ENCODE measurements around the gene ACSL3.
"Not testable (repeated sequence)": the region's sequence is repeated elsewhere in the genome, so short reads cannot be mapped to it uniquely, and the experiment has no call there.

The ACSL3 gene

GRCh38 chr2:222984908-222985307 lies 124.1 kb downstream of the ACSL3 start (continued):
- TF ChIP-seq ZNF565 (CRISPR knock-in tag; conservative IDR thresholded peaks at IDR 0.05; ENCODE audit: low read depth) (no peak), GLIS3 (CRISPR knock-in tag; IDR thresholded peaks at IDR 0.05) (no peak)

DNA sequence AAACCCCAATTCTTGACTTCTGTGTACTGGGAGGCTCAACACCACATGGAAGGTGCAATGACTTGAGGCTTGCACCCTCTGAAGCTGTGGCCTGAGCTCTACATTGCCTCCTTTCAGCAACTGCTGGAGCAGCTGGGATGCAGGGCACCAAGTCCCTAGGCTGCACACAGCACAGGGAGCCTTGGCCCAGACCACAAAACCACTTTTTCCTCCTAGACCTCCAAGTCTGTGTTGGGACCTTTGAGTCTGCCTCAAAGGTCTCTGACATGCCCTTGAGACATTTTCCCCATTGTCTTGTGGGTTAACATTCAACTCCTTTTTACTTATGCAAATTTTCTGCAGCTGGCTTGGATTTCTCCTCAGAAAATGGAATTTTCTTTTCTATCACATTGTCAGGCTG lies 128.6 kb downstream of the ACSL3 start:
- no peak for TF ChIP-seq BACH2 (CRISPR knock-in tag; IDR thresholded peaks at IDR 0.05; ENCODE audit: borderline replicate concordance)
- no peak for TF ChIP-seq RARB (CRISPR knock-in tag; IDR thresholded peaks at IDR 0.05)
- no peak for TF ChIP-seq ZNF70 (CRISPR knock-in tag; IDR thresholded peaks at IDR 0.05)
- TF ChIP-seq, protein P1, sequence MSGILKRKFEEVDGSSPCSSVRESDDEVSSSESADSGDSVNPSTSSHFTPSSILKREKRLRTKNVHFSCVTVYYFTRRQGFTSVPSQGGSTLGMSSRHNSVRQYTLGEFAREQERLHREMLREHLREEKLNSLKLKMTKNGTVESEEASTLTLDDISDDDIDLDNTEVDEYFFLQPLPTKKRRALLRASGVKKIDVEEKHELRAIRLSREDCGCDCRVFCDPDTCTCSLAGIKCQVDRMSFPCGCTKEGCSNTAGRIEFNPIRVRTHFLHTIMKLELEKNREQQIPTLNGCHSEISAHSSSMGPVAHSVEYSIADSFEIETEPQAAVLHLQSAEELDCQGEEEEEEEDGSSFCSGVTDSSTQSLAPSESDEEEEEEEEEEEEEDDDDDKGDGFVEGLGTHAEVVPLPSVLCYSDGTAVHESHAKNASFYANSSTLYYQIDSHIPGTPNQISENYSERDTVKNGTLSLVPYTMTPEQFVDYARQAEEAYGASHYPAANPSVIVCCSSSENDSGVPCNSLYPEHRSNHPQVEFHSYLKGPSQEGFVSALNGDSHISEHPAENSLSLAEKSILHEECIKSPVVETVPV (CRISPR knock-in tag; IDR thresholded peaks at IDR 0.05), result no peak
- TF ChIP-seq POU6F1 (CRISPR knock-in tag; IDR thresholded peaks at IDR 0.05; ENCODE audit: borderline replicate concordance, low read depth), result no peak
- TF ChIP-seq ESRRG (CRISPR knock-in tag; IDR thresholded peaks at IDR 0.05), result no peak
- ATAC-seq, result no peak

DNA sequence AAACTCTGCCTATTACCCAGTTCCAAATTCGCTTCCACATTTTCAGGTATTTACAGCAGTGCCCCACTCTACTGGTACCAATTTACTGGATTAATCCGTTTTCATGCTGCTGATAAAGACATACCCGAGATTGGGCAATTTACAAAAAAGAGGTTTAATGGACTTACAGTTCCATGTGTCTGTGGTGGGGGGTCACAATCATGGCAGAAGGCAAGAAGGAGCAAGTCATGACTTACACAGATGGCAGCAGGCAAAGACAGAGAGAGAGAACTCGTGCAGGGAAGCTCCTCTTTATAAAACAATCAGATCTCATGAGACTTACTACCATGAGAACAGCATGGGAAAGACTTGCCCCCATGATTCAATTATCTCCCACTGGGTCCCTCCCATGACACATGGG lies 129.4 kb downstream of the ACSL3 start:
- ATAC-seq, result not testable (repeated sequence)

DNA sequence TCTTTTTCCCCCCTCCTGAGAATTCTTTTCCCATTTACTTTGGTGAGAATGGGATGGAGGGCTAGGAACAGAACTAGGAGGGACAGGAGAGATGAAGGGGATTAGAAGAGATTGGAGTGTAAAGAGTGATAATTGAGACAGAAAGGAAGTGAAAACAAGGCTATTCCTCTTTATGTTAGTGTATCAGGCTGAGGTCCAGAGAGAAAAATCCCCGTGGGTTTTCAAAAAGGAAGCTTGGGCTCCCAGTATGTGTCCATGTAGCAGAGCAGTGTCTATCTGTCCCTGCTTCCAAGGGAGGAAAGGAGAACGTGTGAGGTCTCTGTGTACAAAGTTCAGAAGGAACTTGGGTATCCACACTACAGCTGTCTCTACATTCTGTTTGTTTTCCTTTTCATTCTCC lies 131.3 kb downstream of the ACSL3 start:
- no peak for ATAC-seq
- TF ChIP-seq POU6F1 (CRISPR knock-in tag; IDR thresholded peaks at IDR 0.05; ENCODE audit: borderline replicate concordance, low read depth), result no peak
- no peak for TF ChIP-seq ZC3H10 (CRISPR knock-in tag; IDR thresholded peaks at IDR 0.05)
- TF ChIP-seq ZFP30 (CRISPR knock-in tag; IDR thresholded peaks at IDR 0.05), result no peak
- TF ChIP-seq GLIS3 (CRISPR knock-in tag; IDR thresholded peaks at IDR 0.05), result no peak
- no peak for TF ChIP-seq CSDC2 (CRISPR knock-in tag; IDR thresholded peaks at IDR 0.05)
- TF ChIP-seq SNAI2 (CRISPR knock-in tag; IDR thresholded peaks at IDR 0.05), result no peak
- TF ChIP-seq PATZ1 (CRISPR knock-in tag; IDR thresholded peaks at IDR 0.05; ENCODE audit: borderline replicate concordance), result no peak
- TF ChIP-seq TSHZ2 (CRISPR knock-in tag; IDR thresholded peaks at IDR 0.05), result no peak
- TF ChIP-seq, protein P1 (CRISPR knock-in tag; IDR thresholded peaks at IDR 0.05), result no peak
- TF ChIP-seq TOX (CRISPR knock-in tag; IDR thresholded peaks at IDR 0.05; ENCODE audit: borderline replicate concordance), result no peak
- TF ChIP-seq, protein P2, sequence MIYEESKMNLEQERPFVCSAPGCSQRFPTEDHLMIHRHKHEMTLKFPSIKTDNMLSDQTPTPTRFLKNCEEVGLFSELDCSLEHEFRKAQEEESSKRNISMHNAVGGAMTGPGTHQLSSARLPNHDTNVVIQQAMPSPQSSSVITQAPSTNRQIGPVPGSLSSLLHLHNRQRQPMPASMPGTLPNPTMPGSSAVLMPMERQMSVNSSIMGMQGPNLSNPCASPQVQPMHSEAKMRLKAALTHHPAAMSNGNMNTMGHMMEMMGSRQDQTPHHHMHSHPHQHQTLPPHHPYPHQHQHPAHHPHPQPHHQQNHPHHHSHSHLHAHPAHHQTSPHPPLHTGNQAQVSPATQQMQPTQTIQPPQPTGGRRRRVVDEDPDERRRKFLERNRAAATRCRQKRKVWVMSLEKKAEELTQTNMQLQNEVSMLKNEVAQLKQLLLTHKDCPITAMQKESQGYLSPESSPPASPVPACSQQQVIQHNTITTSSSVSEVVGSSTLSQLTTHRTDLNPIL (CRISPR knock-in tag; IDR thresholded peaks at IDR 0.05; ENCODE audit: low read depth), result no peak
- no peak for TF ChIP-seq PPARA (CRISPR knock-in tag; IDR thresholded peaks at IDR 0.05; ENCODE audit: borderline replicate concordance)
- no peak for TF ChIP-seq ESRRG (CRISPR knock-in tag; IDR thresholded peaks at IDR 0.05)
- no peak for TF ChIP-seq BACH2 (CRISPR knock-in tag; IDR thresholded peaks at IDR 0.05; ENCODE audit: borderline replicate concordance)
- no peak for TF ChIP-seq TCF4 (CRISPR knock-in tag; IDR thresholded peaks at IDR 0.05; ENCODE audit: borderline replicate concordance)
- TF ChIP-seq ARNTL (CRISPR knock-in tag; IDR thresholded peaks at IDR 0.05; ENCODE audit: borderline replicate concordance, low read depth), result no peak

All from SK-N-SH treated with all-trans-retinoic acid at 6 μM for 48 hours (cell line).